A549 (cell line): ENCODE measurements around the gene ASIC1.

Experiments used
- CEBPB ChIP-seq, 2 experiments: fragments of >200 bp in 1 of 2; sonication (Bioruptor Twin) in 1 of 2; formaldehyde crosslinking in 1 of 2; IDR thresholded peaks; 2 replicates each; pipeline ENCODE4 v1.6.1; 2012 to 2016
- MAZ ChIP-seq: fragments of 150-350 bp; IDR thresholded peaks from 2 replicates; pipeline ENCODE4 v1.6.1; 2014; ENCODE audit warnings: antibody characterized with exemption, low read depth, low read length, borderline replicate concordance
- MYC ChIP-seq: IDR thresholded peaks from 2 replicates; pipeline ENCODE4 v1.6.1; 2012; ENCODE audit warnings: mild to moderate bottlenecking, inconsistent platforms, low read length, improper control_type of control experiment, borderline replicate concordance
- RCOR1 ChIP-seq: fragments of 150-350 bp; IDR thresholded peaks from 2 replicates; pipeline ENCODE4 v1.6.1; 2014; ENCODE audit warnings: antibody characterized with exemption, low read length, low read depth
- USF2 ChIP-seq: fragments of 450-650 bp; IDR thresholded peaks from 2 replicates; pipeline ENCODE4 v1.6.1; 2014; ENCODE audit warnings: antibody characterized with exemption
- TF ChIP-seq, protein P1 (sequence below): fragments of >200 bp; sonication (Bioruptor Twin); formaldehyde crosslinking; IDR thresholded peaks from 3 replicates; pipeline ENCODE4 v1.5.1; 2016

DNA sequence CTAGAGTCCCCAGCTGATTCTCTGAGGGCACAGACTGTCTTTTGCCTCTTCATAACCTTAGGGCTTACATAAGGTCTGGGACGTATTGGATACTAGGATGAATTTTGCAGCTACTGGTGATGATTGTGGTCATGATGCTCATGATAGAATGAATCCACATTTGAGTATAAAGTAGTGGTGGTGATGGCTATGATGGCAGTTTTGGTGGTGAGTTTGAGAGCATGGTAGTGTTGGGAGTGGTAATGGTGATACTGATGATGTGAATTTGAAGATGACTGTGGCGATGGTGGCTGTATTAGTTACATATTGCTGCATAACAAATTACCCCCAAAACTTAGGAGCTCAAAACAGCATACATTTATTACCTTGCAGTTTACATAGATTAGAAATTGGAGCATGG, 14.1 kb upstream of the ASIC1 start:
- no peak for TF ChIP-seq RCOR1
- TF ChIP-seq, protein P1, sequence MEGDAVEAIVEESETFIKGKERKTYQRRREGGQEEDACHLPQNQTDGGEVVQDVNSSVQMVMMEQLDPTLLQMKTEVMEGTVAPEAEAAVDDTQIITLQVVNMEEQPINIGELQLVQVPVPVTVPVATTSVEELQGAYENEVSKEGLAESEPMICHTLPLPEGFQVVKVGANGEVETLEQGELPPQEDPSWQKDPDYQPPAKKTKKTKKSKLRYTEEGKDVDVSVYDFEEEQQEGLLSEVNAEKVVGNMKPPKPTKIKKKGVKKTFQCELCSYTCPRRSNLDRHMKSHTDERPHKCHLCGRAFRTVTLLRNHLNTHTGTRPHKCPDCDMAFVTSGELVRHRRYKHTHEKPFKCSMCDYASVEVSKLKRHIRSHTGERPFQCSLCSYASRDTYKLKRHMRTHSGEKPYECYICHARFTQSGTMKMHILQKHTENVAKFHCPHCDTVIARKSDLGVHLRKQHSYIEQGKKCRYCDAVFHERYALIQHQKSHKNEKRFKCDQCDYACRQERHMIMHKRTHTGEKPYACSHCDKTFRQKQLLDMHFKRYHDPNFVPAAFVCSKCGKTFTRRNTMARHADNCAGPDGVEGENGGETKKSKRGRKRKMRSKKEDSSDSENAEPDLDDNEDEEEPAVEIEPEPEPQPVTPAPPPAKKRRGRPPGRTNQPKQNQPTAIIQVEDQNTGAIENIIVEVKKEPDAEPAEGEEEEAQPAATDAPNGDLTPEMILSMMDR: no peak
- TF ChIP-seq MAZ: no peak
- TF ChIP-seq USF2: no peak
- TF ChIP-seq MYC: no peak
- TF ChIP-seq CEBPB (IDR thresholded peaks at IDR 0.05): no peak
